Measurements from ENCODE around the gene NPLOC4. TPM values are rescaled to one million over a fixed set of nuclear protein-coding genes. Genes with fewer than 3 reads are reported as not detected.

Gene NPLOC4
- total and polyA plus RNA-seq, 2 donors (not counting 1 experiment from before 2014, with no cell fraction given) = 70.2 to 101 TPM

GRCh38 chr17:81564778-81565177, 72.1 kb downstream of the NPLOC4 start:
- Histone ChIP-seq H3K4me3 (ENCODE audit: control extremely low read depth in 1 of 5, extremely low read depth in 1 of 5, insufficient read depth in 1 of 5, low read depth in 2 of 5, low read length in 4 of 5) (no peak overlapping the region), H3K79me2 (ENCODE audit: control insufficient read depth, insufficient read depth, low read length) (peaks cover 3% of the 10 kb centered on the region), H3K36me3 (replicated peaks in 1 of 2; ENCODE audit: control extremely low read depth in 1 of 2, control insufficient read depth in 1 of 2, extremely low read depth in 1 of 2, insufficient read depth in 2 of 2, low read length in 1 of 2) (peaks cover 8 to 53% of the 10 kb centered on the region in 2 experiments), H3K9ac (ENCODE audit: low read length) (no peak overlapping the region), H2AFZ (ENCODE audit: insufficient read depth, low read depth, low read length, poor library complexity, severe bottlenecking) (no peak overlapping the region), H3K27me3 (replicated peaks in 1 of 4; ENCODE audit: control extremely low read depth in 1 of 4, control insufficient read depth in 3 of 4, insufficient read depth in 4 of 4, low read length in 3 of 4) (no peaks in the 10 kb centered on the region), H3K4me2 (replicated peaks; ENCODE audit: low read depth, low read length, poor library complexity, severe bottlenecking) (no peak overlapping the region), H3K4me1 (ENCODE audit: control insufficient read depth in 2 of 2, insufficient read depth in 2 of 2, low read length in 2 of 2) (peaks cover 30 to 40% of the 10 kb centered on the region in 2 donors), H3K27ac (ENCODE audit: low read length in 2 of 2) (no peak overlapping the region), H4K20me1 (ENCODE audit: control insufficient read depth, insufficient read depth, low read length, poor library complexity, severe bottlenecking) (no peaks in the 10 kb centered on the region), H3K9me3 (ENCODE audit: control extremely low read depth in 1 of 3, control insufficient read depth in 2 of 3, insufficient read depth in 1 of 3, low read length in 2 of 3) (no peaks in the 10 kb centered on the region)
- no peak for TF ChIP-seq EZH2 (IDR thresholded peaks at IDR 0.05; ENCODE audit: borderline replicate concordance, insufficient read depth, low read depth, low read length, poor library complexity, severe bottlenecking)
- no peak for TF ChIP-seq CTCF (IDR thresholded peaks at IDR 0.05)
- no peak overlapping the region for H3K4me3 Mint-ChIP-seq
- intact Hi-C loops (cut with micrococcal nuclease) = no loop called here
- H3K27ac Mint-ChIP-seq = no peak overlapping the region
- 98% methylated on average over 15 of the region's 17 CpGs for WGBS (ENCODE audit: insufficient coverage)
- CTCF ChIA-PET = interaction anchor here (0.7 to 1.9 kb wide), 2 partner anchors 46 to 50 kb away, joined by 4 to 5 read pairs; no protein-coding TSS in a partner anchor
- POLR2A ChIA-PET = no interaction called here
- H3K9me3 Mint-ChIP-seq (ENCODE audit: insufficient read depth) = no peaks in the 10 kb centered on the region
- H3K4me1 Mint-ChIP-seq = peaks cover 32% of the 10 kb centered on the region
- ATAC-seq (ENCODE audit: low read depth) = no peak
- DNase-seq = no peak
- no peaks in the 10 kb centered on the region for H3K27me3 Mint-ChIP-seq

GRCh38 chr17:81563861-81564586, 72.9 kb downstream of the NPLOC4 start:
- Histone ChIP-seq H3K4me3 (ENCODE audit: control extremely low read depth in 1 of 5, extremely low read depth in 1 of 5, insufficient read depth in 1 of 5, low read depth in 2 of 5, low read length in 4 of 5) (no peak overlapping the region), H3K36me3 (replicated peaks in 1 of 2; ENCODE audit: control extremely low read depth in 1 of 2, control insufficient read depth in 1 of 2, extremely low read depth in 1 of 2, insufficient read depth in 2 of 2, low read length in 1 of 2) (peaks cover 8 to 51% of the 10 kb centered on the region in 2 experiments), H3K27me3 (replicated peaks in 1 of 4; ENCODE audit: control extremely low read depth in 1 of 4, control insufficient read depth in 3 of 4, insufficient read depth in 4 of 4, low read length in 3 of 4) (no peaks in the 10 kb centered on the region), H3K4me2 (replicated peaks; ENCODE audit: low read depth, low read length, poor library complexity, severe bottlenecking) (no peak overlapping the region), H3K9me3 (ENCODE audit: control extremely low read depth in 1 of 3, control insufficient read depth in 2 of 3, insufficient read depth in 1 of 3, low read length in 2 of 3) (no peaks in the 10 kb centered on the region), H4K20me1 (ENCODE audit: control insufficient read depth, insufficient read depth, low read length, poor library complexity, severe bottlenecking) (no peaks in the 10 kb centered on the region), H3K27ac (ENCODE audit: low read length in 2 of 2) (no peak overlapping the region), H3K9ac (ENCODE audit: low read length) (no peak overlapping the region), H3K4me1 (ENCODE audit: control insufficient read depth in 2 of 2, insufficient read depth in 2 of 2, low read length in 2 of 2) (peaks cover 30 to 47% of the 10 kb centered on the region in 2 donors), H2AFZ (ENCODE audit: insufficient read depth, low read depth, low read length, poor library complexity, severe bottlenecking) (no peak overlapping the region), H3K79me2 (ENCODE audit: control insufficient read depth, insufficient read depth, low read length) (peaks cover 11% of the 10 kb centered on the region)
- Mint-ChIP-seq H3K9me3 (ENCODE audit: insufficient read depth) (no peaks in the 10 kb centered on the region), H3K27ac (peak overlapping the region; percentile 15), H3K27me3 (no peaks in the 10 kb centered on the region), H3K4me3 (no peak overlapping the region), H3K4me1 (peaks cover 32% of the 10 kb centered on the region)
- POLR2A ChIA-PET = no interaction called here
- ATAC-seq (ENCODE audit: low read depth) (no peak), DNase-seq (no peak)
- TF ChIP-seq CTCF (IDR thresholded peaks at IDR 0.05) (no peak), EZH2 (IDR thresholded peaks at IDR 0.05; ENCODE audit: borderline replicate concordance, insufficient read depth, low read depth, low read length, poor library complexity, severe bottlenecking) (no peak)
- intact Hi-C loops (cut with micrococcal nuclease) = no loop called here
- CTCF ChIA-PET = interaction anchor here (1.1 to 1.9 kb wide), 2 partner anchors 12 to 45 kb away, joined by 3 to 5 read pairs; partner anchors contain the start of gene FAAP100
- 100% methylated on average over 2 of the region's 10 CpGs for WGBS (ENCODE audit: insufficient coverage)
